Measurements from ENCODE around the gene KCNJ13.

DNA sequence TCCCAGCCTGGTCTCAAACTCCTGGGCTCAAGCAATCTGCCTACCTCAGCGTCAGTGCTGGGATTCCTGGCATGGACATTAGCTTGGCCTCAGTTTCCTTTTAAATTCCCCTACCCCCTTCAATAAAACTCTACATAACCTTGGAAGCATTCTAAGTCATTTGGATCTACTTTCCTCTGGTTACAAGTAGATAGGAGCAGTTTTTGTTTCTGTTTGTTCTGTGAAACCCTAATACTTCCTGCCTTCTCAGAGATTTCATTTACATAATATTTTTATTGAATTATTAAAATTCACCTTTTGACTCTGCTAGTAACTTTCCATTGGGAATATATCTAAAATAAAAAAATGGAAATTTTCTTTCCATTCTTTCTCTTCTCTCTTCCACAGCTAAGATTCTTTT, 53.3 kb downstream of the KCNJ13 start:
- TF ChIP-seq POLR2A (IDR thresholded peaks at IDR 0.05; ENCODE audit: low read length) = no peak
- no peak for TF ChIP-seq GATA1 (IDR thresholded peaks at IDR 0.05; ENCODE audit: low read depth, low read length)

All from erythroblast (primary cell).